GM12878 (cell line): ENCODE results near the gene GNAO1. TPM values are rescaled to one million over a fixed set of nuclear protein-coding genes. Genes with fewer than 3 reads are reported as not detected.

Experiments
- ATAC-seq: fragments of 200-7000 bp; cut with Tn5 transposase; 3 replicates; pipeline ENCODE4 v1.9.1; 2020; ENCODE audit warnings: mild to moderate bottlenecking, moderate library complexity
- BruUV-seq: library from RNA; stranded (reverse); fragments of 400-500 nt; replicated peaks from 2 replicates; lab custom pipeline; 2021; lab: Mats Ljungman, UMichigan
- CTCF ChIA-PET: fragments of 300-600 bp; sonication (Branson Sonifier 250); formaldehyde crosslinking; extraction: SDS; loops from one replicate; lab custom pipeline; 2021; ENCODE audit warnings: inconsistent platforms; lab: Yijun Ruan, JAX
- POLR2A ChIA-PET: fragments of 350-600 bp; formaldehyde crosslinking; extraction: SDS; loops from one replicate; lab custom pipeline; 2021; ENCODE audit warnings: inconsistent platforms; lab: Charles Lee
- RAD21 ChIA-PET: fragments of 300-600 bp; sonication (Branson Sonifier 250); formaldehyde crosslinking; loops from one replicate; lab custom pipeline; 2023; ENCODE audit warnings: antibody characterized with exemption; ENCODE audit not compliant: unreplicated experiment; lab: Charles Lee
- SMC1A ChIA-PET: fragments of 300-600 bp; sonication (Branson Sonifier 250); formaldehyde crosslinking; loops from one replicate; lab custom pipeline; 2023; ENCODE audit not compliant: unreplicated experiment, uncharacterized antibody; lab: Charles Lee
- DNase-seq: peaks from one replicate; pipeline ENCODE4 v3.0.0-alpha.2; 2011; ENCODE audit warnings: low read depth, low spot score
- FAIRE-seq: peaks from 3 replicates; lab custom pipeline; 2011; peaks lifted over from hg19 to GRCh38; lab: Jason Lieb, UNC
- H2AFZ ChIP-seq: 2 replicates; pipeline ENCODE4 v1.6.0; 2011; ENCODE audit warnings: low read depth, low read length, control low read depth; ENCODE audit not compliant: control insufficient read depth
- H3K27ac ChIP-seq: 2 replicates; pipeline ENCODE4 v1.5.1; 2011; ENCODE audit warnings: control low read depth; ENCODE audit not compliant: control insufficient read depth, insufficient read depth
- H3K27me3 ChIP-seq, 2 experiments: replicated peaks in 1 of 2; 2 replicates each; pipeline versions ENCODE4 v1.6.0 to v1.6.1; 2011; ENCODE audit warnings: low read length in 1 of 2; ENCODE audit not compliant: control insufficient read depth in 2 of 2, insufficient read depth in 2 of 2
- H3K36me3 ChIP-seq, 2 experiments: 2 replicates each; pipeline ENCODE4 v1.5.1; 2011; ENCODE audit warnings: low read length in 1 of 2; ENCODE audit not compliant: control insufficient read depth in 2 of 2, insufficient read depth in 2 of 2
- H3K4me1 ChIP-seq: 2 replicates; pipeline ENCODE4 v1.6.1; 2011; ENCODE audit warnings: mild to moderate bottlenecking, low read length, moderate library complexity, mixed read lengths; ENCODE audit not compliant: control insufficient read depth, insufficient read depth
- H3K4me2 ChIP-seq: 2 replicates; pipeline ENCODE4 v1.6.0; 2011; ENCODE audit warnings: control low read depth; ENCODE audit not compliant: control insufficient read depth, insufficient read depth
- H3K4me3 ChIP-seq: fragments of 200-600 bp; sonication (generic); 2 replicates; pipeline ENCODE4 v1.5.1; 2016
- H3K79me2 ChIP-seq: 2 replicates; pipeline ENCODE4 v1.6.0; 2011; ENCODE audit warnings: low read length; ENCODE audit not compliant: control insufficient read depth, insufficient read depth
- H3K9ac ChIP-seq: 2 replicates; pipeline ENCODE4 v1.8.0; 2011; ENCODE audit warnings: low read length, control low read depth, mixed read lengths; ENCODE audit not compliant: control insufficient read depth, insufficient read depth
- H3K9me3 ChIP-seq: replicated peaks from 3 replicates; pipeline ENCODE4 v1.5.1; 2011; ENCODE audit warnings: mild to moderate bottlenecking, low read length; ENCODE audit not compliant: control insufficient read depth, insufficient read depth
- H4K20me1 ChIP-seq: 2 replicates; pipeline ENCODE4 v1.6.0; 2011; ENCODE audit not compliant: control insufficient read depth, insufficient read depth
- BHLHE40 ChIP-seq, 2 experiments: fragments of 450-650 bp in 1 of 2; IDR thresholded peaks; 2 replicates each; pipeline ENCODE4 v1.6.1; 2011 to 2017; ENCODE audit warnings: low read depth in 2 of 2, borderline replicate concordance in 1 of 2, improper control_type of control experiment in 1 of 2, low read length in 1 of 2, mild to moderate bottlenecking in 1 of 2
- CHD4 ChIP-seq: fragments of 200-600 bp; sonication (generic); IDR thresholded peaks from 2 replicates; pipeline ENCODE4 v1.6.1; 2016; ENCODE audit warnings: mild to moderate bottlenecking
- ETV6 ChIP-seq, 2 experiments: fragments of 450-650 bp in 1 of 2; IDR thresholded peaks in 1 of 2; conservative IDR thresholded peaks in 1 of 2; 2 replicates each; pipeline ENCODE4 v1.6.1; 2014; ENCODE audit warnings: antibody characterized with exemption in 1 of 2, borderline replicate concordance in 1 of 2, low read depth in 1 of 2, mild to moderate bottlenecking in 1 of 2, moderate library complexity in 1 of 2
- EZH2 ChIP-seq: IDR thresholded peaks from 2 replicates; pipeline ENCODE4 v1.6.1; 2012; ENCODE audit warnings: low read depth, mild to moderate bottlenecking, control low read depth, inconsistent platforms, low read length, borderline replicate concordance; ENCODE audit not compliant: control insufficient read depth
- HDAC6 ChIP-seq: fragments of 200-600 bp; sonication (generic); IDR thresholded peaks from one replicate; pipeline ENCODE4 v1.8.0; 2017; ENCODE audit warnings: antibody characterized with exemption; ENCODE audit not compliant: unreplicated experiment
- IRF4 ChIP-seq: IDR thresholded peaks from 2 replicates; pipeline ENCODE4 v1.6.1; 2011; ENCODE audit warnings: low read depth, low read length
- KDM1A ChIP-seq: fragments of 200-600 bp; sonication (generic); IDR thresholded peaks from 2 replicates; pipeline ENCODE4 v1.6.1; 2016; ENCODE audit warnings: borderline replicate concordance
- MYB ChIP-seq: fragments of 150-350 bp; IDR thresholded peaks from 2 replicates; pipeline ENCODE4 v1.6.1; 2014; ENCODE audit warnings: mild to moderate bottlenecking, low read depth, low read length, borderline replicate concordance
- NR2C2 ChIP-seq: IDR thresholded peaks from 2 replicates; pipeline ENCODE4 v1.6.1; 2011; ENCODE audit warnings: borderline replicate concordance, low read depth; ENCODE audit not compliant: control insufficient read depth, insufficient read length
- RCOR1 ChIP-seq: conservative IDR thresholded peaks from 2 replicates; pipeline ENCODE4 v1.6.1; 2012; ENCODE audit warnings: low read depth, low read length, improper control_type of control experiment
- SUZ12 ChIP-seq: fragments of 200-600 bp; sonication (generic); IDR thresholded peaks from one replicate; pipeline ENCODE4 v1.6.1; 2018; ENCODE audit warnings: antibody characterized with exemption, mild to moderate bottlenecking; ENCODE audit not compliant: unreplicated experiment
- ZNF24 ChIP-seq: fragments of 450-650 bp; IDR thresholded peaks from 2 replicates; pipeline ENCODE4 v1.6.1; 2017; ENCODE audit warnings: antibody characterized with exemption, mild to moderate bottlenecking
- WGBS: methylation state at CpG from one replicate; pipeline ENCODE4 v1.1.6; 2016; ENCODE audit warnings: low lambda C conversion rate; ENCODE audit not compliant: insufficient replicate concordance, insufficient coverage; ENCODE audit errors: missing lambda C conversion rate; 5-methylcytosine and 5-hydroxymethylcytosine counted together
- in situ Hi-C: fragments of 300-500 bp; cut with MboI; formaldehyde crosslinking; loops from 9 replicates; pipeline ENCODE4 v1.14.3; 2018; ENCODE audit warnings: mixed read lengths
- intact Hi-C: fragments of 100-400 bp; cut with micrococcal nuclease; formaldehyde crosslinking; loops from one replicate; pipeline ENCODE4 v1.14.2; 2022; ENCODE audit not compliant: unreplicated experiment
- polyA plus RNA-seq, 11 experiments: library from polyadenylated mRNA; depleted of rRNA in 4 of 11; unstranded in 6 of 11; stranded (reverse) in 5 of 11; fragments of >200 nt; fragmentation: Nextera tagmentation in 4 of 11; fragmentation: Illumina TruSeq in 1 of 11; extraction: Ambion mirVana in 4 of 11; extraction: Trizol in 1 of 11; gene quantifications; 1 replicate in 1 of 11; 2 replicates in 10 of 11; pipeline versions ENCODE4 v1.2.1 to v1.2.3, GENCODE V29; 2011 to 2016; ENCODE audit warnings: inconsistent platforms in 2 of 11, missing spikeins in 2 of 11, low read depth in 1 of 11
- total RNA-seq, 4 experiments: library from RNA; depleted of rRNA in 3 of 4; stranded (reverse); fragments of >200 nt in 3 of 4; fragmentation: Illumina TruSeq in 1 of 4; extraction: Trizol in 1 of 4; gene quantifications; 2 replicates each; pipeline versions ENCODE4 v1.2.1 to v1.2.3, GENCODE V29; 2013 to 2021
- TF ChIP-seq, protein P1 (sequence below): IDR thresholded peaks from 2 replicates; pipeline ENCODE4 v1.6.1; 2011; ENCODE audit warnings: low read depth, low read length, improper control_type of control experiment, borderline replicate concordance

Gene GNAO1
- total and polyA plus RNA-seq, 10 of the 15 experiments (the other 5 are each of a cell fraction or from before 2014, with no cell fraction given), result 0.05 to 0.28 (median 0.14) TPM; not detected in 6

DNA sequence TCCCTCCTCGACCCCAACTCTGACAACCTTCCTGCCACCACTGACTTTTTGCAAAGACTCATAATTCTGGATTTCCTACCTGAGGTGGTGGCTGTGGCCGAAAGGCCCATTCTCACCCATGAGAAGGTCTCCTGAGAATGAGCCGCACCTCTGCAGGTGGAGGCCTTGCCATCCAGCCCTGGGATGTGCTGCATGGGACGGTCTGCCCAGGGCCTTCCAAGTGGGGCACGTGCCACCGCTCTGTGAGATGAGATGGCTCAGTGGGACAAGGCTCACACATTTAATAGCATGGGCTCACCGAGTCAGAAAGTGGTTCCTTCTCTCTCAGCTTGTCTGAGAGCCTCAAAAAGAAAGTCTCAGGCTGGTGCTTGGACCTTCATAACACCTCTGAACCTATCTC, 121.3 kb downstream of the GNAO1 start:
- WGBS, result 47% methylated on average over 7 of the region's 7 CpGs
- ATAC-seq (no peak), FAIRE-seq (no peak), DNase-seq (no peak)
- Histone ChIP-seq H3K9ac (no peak overlapping the region), H2AFZ (no peak overlapping the region), H3K9me3 (no peaks in the 10 kb centered on the region), H3K27ac (no peak overlapping the region), H4K20me1 (no peaks in the 10 kb centered on the region), H3K4me2 (no peak overlapping the region), H3K36me3 (no peaks in the 10 kb centered on the region), H3K79me2 (no peaks in the 10 kb centered on the region), H3K4me1 (no peaks in the 10 kb centered on the region), H3K27me3 (no peaks in the 10 kb centered on the region), H3K4me3 (no peak overlapping the region)
- POLR2A ChIA-PET, result no interaction called here
- in situ Hi-C loops, result loop anchor here (10.0 kb wide), 1 partner anchor 848 kb away; no protein-coding TSS in a partner anchor
- CTCF ChIA-PET, result no interaction called here
- BruUV-seq, result no TSS peak
- SMC1A ChIA-PET, result no interaction called here
- TF ChIP-seq MYB (no peak), BHLHE40 (IDR thresholded peaks at IDR 0.05; ENCODE audit: borderline replicate concordance in 1 of 2, low read depth in 2 of 2, low read length in 1 of 2) (peak in 1 of 2 experiments; percentile 4; a peak in 1 of 4 replicates)
- RAD21 ChIA-PET, result no interaction called here
- intact Hi-C loops, result loop anchor here (10.0 kb wide), 2 partner anchors 392 to 848 kb away; no protein-coding TSS in a partner anchor

DNA sequence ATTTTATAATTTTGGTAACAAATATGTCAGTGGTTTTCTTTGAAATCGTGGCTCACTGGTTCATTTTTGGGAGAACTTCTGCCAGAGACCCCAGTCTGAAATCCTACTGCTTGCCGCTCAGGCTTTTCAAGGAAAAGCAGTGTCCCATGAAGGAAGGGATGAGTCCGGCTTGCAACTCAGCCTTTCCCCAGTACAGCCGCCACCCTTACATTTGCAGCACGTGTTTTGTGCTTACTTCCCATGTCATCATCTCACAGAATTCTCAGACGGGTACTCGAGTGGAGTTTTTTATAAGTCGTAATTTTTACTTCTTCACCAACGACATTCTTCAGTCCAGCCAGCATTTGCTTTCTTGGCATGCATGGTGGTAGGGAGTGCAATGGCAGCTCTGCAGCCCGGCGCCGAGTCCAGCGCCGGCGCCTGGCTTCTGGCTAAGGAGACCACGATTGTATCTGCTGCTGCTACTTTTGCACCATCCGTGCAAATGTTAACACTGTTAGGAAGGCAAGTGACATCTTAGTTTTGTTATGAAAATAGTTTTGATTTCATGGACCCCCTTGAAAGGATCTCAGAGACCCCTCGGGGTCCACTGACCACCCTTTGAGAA, 123.1 kb downstream of the GNAO1 start:
- Histone ChIP-seq H3K36me3 (no peaks in the 10 kb centered on the region), H3K9ac (no peak overlapping the region), H3K4me2 (no peak overlapping the region), H3K79me2 (no peaks in the 10 kb centered on the region), H3K27me3 (no peaks in the 10 kb centered on the region), H3K4me3 (no peak overlapping the region), H4K20me1 (no peaks in the 10 kb centered on the region), H3K27ac (no peak overlapping the region), H2AFZ (no peak overlapping the region), H3K4me1 (no peaks in the 10 kb centered on the region), H3K9me3 (no peaks in the 10 kb centered on the region)
- CTCF ChIA-PET, result no interaction called here
- ATAC-seq (no peak), FAIRE-seq (no peak), DNase-seq (no peak)
- SMC1A ChIA-PET, result no interaction called here
- in situ Hi-C loops, result loop anchor here (10.0 kb wide), 1 partner anchor 850 kb away; no protein-coding TSS in a partner anchor
- RAD21 ChIA-PET, result no interaction called here
- POLR2A ChIA-PET, result no interaction called here
- WGBS, result 41% methylated on average over 18 of the region's 18 CpGs
- intact Hi-C loops, result loop anchor here (10.0 kb wide), 2 partner anchors 390 to 850 kb away; no protein-coding TSS in a partner anchor
- BruUV-seq, result no TSS peak
- TF ChIP-seq EZH2 (no peak), RCOR1 (no peak), ETV6 (conservative IDR thresholded peaks at IDR 0.05 in 1 of 2, IDR thresholded peaks at IDR 0.05 in 1 of 2; ENCODE audit: borderline replicate concordance in 1 of 2, low read depth in 1 of 2) (no peak), CHD4 (no peak), SUZ12 (no peak), IRF4 (no peak), KDM1A (no peak), HDAC6 (no peak), NR2C2 (no peak), BHLHE40 (IDR thresholded peaks at IDR 0.05; ENCODE audit: borderline replicate concordance in 1 of 2, low read depth in 2 of 2, low read length in 1 of 2) (no peak), ZNF24 (no peak)
- TF ChIP-seq, protein P1, sequence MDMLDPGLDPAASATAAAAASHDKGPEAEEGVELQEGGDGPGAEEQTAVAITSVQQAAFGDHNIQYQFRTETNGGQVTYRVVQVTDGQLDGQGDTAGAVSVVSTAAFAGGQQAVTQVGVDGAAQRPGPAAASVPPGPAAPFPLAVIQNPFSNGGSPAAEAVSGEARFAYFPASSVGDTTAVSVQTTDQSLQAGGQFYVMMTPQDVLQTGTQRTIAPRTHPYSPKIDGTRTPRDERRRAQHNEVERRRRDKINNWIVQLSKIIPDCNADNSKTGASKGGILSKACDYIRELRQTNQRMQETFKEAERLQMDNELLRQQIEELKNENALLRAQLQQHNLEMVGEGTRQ, result no peak
